ENCODE measurements around the gene FOXM1. TPM values are rescaled to one million over a fixed set of nuclear protein-coding genes. Genes with fewer than 3 reads are reported as not detected.
A peak's percentile ranks its signal among the peaks of the same experiment; 100 is the strongest.

FOXM1 gene
- total and polyA plus RNA-seq, 2 of the 13 experiments (the other 11 are each of a cell fraction or from before 2014, with no cell fraction given), result 17.1 to 25.9 TPM

DNA sequence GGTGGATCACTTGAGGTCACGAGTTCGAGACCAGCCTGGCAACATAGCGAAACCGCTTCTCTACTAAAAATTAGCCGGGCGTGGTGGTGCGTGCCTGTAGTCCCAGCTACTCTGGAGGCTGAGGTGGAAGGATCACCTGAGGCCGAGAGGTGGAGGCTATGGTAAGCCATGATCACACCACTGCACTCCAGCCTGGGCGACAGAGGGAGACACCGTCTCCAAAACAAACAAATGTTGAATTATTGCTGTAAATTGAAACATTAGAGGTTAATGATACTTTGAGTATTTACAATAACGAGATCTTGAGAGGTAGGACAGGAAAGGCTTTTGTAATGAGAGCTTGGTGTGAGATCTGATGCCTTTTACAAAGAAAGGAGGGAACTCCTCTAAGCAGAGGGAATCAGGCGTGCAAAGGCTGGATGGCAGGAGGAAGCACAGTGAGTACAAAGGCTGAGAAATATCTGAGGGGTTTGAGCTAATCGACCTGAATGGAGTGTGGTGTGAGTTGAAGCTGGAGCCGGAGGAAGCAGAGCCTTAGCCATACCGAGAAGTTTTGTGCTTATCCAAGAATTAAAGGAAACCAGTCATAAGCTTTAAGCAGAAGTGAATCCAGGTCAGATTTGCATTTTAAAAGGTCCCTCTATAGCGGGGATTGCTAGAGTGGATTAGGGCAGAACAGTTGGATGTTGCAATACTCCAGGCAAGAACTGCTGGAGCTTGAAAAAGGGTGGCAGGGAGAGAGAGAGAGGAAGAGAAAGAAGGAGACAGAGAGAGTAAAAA lies 1.2 kb upstream of the FOXM1 start (continued):
- TF ChIP-seq, protein P1, sequence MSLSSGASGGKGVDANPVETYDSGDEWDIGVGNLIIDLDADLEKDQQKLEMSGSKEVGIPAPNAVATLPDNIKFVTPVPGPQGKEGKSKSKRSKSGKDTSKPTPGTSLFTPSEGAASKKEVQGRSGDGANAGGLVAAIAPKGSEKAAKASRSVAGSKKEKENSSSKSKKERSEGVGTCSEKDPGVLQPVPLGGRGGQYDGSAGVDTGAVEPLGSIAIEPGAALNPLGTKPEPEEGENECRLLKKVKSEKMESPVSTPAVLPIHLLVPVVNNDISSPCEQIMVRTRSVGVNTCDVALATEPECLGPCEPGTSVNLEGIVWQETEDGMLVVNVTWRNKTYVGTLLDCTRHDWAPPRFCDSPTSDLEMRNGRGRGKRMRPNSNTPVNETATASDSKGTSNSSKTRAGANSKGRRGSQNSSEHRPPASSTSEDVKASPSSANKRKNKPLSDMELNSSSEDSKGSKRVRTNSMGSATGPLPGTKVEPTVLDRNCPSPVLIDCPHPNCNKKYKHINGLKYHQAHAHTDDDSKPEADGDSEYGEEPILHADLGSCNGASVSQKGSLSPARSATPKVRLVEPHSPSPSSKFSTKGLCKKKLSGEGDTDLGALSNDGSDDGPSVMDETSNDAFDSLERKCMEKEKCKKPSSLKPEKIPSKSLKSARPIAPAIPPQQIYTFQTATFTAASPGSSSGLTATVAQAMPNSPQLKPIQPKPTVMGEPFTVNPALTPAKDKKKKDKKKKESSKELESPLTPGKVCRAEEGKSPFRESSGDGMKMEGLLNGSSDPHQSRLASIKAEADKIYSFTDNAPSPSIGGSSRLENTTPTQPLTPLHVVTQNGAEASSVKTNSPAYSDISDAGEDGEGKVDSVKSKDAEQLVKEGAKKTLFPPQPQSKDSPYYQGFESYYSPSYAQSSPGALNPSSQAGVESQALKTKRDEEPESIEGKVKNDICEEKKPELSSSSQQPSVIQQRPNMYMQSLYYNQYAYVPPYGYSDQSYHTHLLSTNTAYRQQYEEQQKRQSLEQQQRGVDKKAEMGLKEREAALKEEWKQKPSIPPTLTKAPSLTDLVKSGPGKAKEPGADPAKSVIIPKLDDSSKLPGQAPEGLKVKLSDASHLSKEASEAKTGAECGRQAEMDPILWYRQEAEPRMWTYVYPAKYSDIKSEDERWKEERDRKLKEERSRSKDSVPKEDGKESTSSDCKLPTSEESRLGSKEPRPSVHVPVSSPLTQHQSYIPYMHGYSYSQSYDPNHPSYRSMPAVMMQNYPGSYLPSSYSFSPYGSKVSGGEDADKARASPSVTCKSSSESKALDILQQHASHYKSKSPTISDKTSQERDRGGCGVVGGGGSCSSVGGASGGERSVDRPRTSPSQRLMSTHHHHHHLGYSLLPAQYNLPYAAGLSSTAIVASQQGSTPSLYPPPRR (CRISPR knock-in tag; IDR thresholded peaks at IDR 0.05; ENCODE audit: borderline replicate concordance), result 0 out of 2 replicates have a peak, but pooled peaks have one; percentile 33
- no peak for TF ChIP-seq SKI (IDR thresholded peaks at IDR 0.05; ENCODE audit: partially characterized antibody)
- TF ChIP-seq, protein P2, sequence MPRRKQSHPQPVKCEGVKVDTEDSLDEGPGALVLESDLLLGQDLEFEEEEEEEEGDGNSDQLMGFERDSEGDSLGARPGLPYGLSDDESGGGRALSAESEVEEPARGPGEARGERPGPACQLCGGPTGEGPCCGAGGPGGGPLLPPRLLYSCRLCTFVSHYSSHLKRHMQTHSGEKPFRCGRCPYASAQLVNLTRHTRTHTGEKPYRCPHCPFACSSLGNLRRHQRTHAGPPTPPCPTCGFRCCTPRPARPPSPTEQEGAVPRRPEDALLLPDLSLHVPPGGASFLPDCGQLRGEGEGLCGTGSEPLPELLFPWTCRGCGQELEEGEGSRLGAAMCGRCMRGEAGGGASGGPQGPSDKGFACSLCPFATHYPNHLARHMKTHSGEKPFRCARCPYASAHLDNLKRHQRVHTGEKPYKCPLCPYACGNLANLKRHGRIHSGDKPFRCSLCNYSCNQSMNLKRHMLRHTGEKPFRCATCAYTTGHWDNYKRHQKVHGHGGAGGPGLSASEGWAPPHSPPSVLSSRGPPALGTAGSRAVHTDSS (CRISPR knock-in tag; conservative IDR thresholded peaks at IDR 0.05), result no peak
- TF ChIP-seq ZSCAN20 (CRISPR knock-in tag; IDR thresholded peaks at IDR 0.05; ENCODE audit: borderline replicate concordance), result no peak
- TF ChIP-seq, protein P3, sequence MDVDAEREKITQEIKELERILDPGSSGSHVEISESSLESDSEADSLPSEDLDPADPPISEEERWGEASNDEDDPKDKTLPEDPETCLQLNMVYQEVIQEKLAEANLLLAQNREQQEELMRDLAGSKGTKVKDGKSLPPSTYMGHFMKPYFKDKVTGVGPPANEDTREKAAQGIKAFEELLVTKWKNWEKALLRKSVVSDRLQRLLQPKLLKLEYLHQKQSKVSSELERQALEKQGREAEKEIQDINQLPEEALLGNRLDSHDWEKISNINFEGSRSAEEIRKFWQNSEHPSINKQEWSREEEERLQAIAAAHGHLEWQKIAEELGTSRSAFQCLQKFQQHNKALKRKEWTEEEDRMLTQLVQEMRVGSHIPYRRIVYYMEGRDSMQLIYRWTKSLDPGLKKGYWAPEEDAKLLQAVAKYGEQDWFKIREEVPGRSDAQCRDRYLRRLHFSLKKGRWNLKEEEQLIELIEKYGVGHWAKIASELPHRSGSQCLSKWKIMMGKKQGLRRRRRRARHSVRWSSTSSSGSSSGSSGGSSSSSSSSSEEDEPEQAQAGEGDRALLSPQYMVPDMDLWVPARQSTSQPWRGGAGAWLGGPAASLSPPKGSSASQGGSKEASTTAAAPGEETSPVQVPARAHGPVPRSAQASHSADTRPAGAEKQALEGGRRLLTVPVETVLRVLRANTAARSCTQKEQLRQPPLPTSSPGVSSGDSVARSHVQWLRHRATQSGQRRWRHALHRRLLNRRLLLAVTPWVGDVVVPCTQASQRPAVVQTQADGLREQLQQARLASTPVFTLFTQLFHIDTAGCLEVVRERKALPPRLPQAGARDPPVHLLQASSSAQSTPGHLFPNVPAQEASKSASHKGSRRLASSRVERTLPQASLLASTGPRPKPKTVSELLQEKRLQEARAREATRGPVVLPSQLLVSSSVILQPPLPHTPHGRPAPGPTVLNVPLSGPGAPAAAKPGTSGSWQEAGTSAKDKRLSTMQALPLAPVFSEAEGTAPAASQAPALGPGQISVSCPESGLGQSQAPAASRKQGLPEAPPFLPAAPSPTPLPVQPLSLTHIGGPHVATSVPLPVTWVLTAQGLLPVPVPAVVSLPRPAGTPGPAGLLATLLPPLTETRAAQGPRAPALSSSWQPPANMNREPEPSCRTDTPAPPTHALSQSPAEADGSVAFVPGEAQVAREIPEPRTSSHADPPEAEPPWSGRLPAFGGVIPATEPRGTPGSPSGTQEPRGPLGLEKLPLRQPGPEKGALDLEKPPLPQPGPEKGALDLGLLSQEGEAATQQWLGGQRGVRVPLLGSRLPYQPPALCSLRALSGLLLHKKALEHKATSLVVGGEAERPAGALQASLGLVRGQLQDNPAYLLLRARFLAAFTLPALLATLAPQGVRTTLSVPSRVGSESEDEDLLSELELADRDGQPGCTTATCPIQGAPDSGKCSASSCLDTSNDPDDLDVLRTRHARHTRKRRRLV (CRISPR knock-in tag; IDR thresholded peaks at IDR 0.05), result no peak
- TF ChIP-seq CEBPG (CRISPR knock-in tag; IDR thresholded peaks at IDR 0.05), result peak; percentile 88
- no peak for TF ChIP-seq NFYC (CRISPR knock-in tag; IDR thresholded peaks at IDR 0.05)
- 0 out of 2 replicates have a peak, but pooled peaks have one; percentile 44 for TF ChIP-seq ZMYM2 (CRISPR knock-in tag; IDR thresholded peaks at IDR 0.05)
- TF ChIP-seq, protein P4, sequence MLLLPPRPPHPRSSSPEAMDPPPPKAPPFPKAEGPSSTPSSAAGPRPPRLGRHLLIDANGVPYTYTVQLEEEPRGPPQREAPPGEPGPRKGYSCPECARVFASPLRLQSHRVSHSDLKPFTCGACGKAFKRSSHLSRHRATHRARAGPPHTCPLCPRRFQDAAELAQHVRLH (CRISPR knock-in tag; IDR thresholded peaks at IDR 0.05; ENCODE audit: borderline replicate concordance, low read depth), result peak; percentile 41; the same call in 1 of the 2 replicates
- TF ChIP-seq, protein P5, sequence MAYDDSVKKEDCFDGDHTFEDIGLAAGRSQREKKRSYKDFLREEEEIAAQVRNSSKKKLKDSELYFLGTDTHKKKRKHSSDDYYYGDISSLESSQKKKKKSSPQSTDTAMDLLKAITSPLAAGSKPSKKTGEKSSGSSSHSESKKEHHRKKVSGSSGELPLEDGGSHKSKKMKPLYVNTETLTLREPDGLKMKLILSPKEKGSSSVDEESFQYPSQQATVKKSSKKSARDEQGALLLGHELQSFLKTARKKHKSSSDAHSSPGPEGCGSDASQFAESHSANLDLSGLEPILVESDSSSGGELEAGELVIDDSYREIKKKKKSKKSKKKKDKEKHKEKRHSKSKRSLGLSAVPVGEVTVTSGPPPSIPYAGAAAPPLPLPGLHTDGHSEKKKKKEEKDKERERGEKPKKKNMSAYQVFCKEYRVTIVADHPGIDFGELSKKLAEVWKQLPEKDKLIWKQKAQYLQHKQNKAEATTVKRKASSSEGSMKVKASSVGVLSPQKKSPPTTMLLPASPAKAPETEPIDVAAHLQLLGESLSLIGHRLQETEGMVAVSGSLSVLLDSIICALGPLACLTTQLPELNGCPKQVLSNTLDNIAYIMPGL (CRISPR knock-in tag; IDR thresholded peaks at IDR 0.05; ENCODE audit: borderline replicate concordance in 1 of 2, low read depth in 1 of 2), result peak in 1 of 2 experiments; percentile 24; a peak in 1 of 4 replicates
- TF ChIP-seq GATA4 (IDR thresholded peaks at IDR 0.05; ENCODE audit: borderline replicate concordance, low read depth), result no peak
- TF ChIP-seq ZNF362 (CRISPR knock-in tag; IDR thresholded peaks at IDR 0.05; ENCODE audit: borderline replicate concordance), result no peak
